PFSK-1 (cell line): ENCODE results near the gene PTPRN2.

Experiments used
- FOXP2 ChIP-seq: optimal IDR thresholded peaks from 2 replicates; pipeline ENCODE3; 2011; ENCODE audit warnings: borderline replicate concordance, control low read depth, inconsistent platforms; ENCODE audit not compliant: insufficient read depth; ENCODE audit errors: extremely low read length, extremely low read depth
- POLR2AphosphoS5 ChIP-seq: IDR thresholded peaks from 2 replicates; pipeline ENCODE4 v1.6.1; 2012; ENCODE audit warnings: low read depth, mild to moderate bottlenecking, control low read depth, low read length, moderate library complexity
- REST ChIP-seq, 2 experiments: IDR thresholded peaks; 2 replicates each; pipeline versions ENCODE4 v1.6.1 to v1.8.0; 2011 to 2012; ENCODE audit warnings: low read depth in 2 of 2, low read length in 2 of 2, control low read depth in 1 of 2, inconsistent platforms in 1 of 2, mild to moderate bottlenecking in 1 of 2, moderate library complexity in 1 of 2; ENCODE audit not compliant: insufficient read depth in 1 of 2
- SIN3A ChIP-seq: IDR thresholded peaks from 2 replicates; pipeline ENCODE4 v1.6.1; 2012; ENCODE audit warnings: mild to moderate bottlenecking, low read length, moderate library complexity, borderline replicate concordance; ENCODE audit not compliant: insufficient read depth
- TAF1 ChIP-seq: IDR thresholded peaks from 2 replicates; pipeline ENCODE4 v1.6.1; 2012; ENCODE audit warnings: low read length, control low read depth, borderline replicate concordance; ENCODE audit not compliant: insufficient read depth

PTPRN2 gene

GRCh38 chr7:158602905-158603772 is 15.5 kb upstream of the PTPRN2 start:
- TF ChIP-seq TAF1 = no peak
- TF ChIP-seq POLR2AphosphoS5 = no peak
- no peak for TF ChIP-seq REST (IDR thresholded peaks at IDR 0.05; ENCODE audit: insufficient read depth in 1 of 2, low read depth in 2 of 2, low read length in 2 of 2)
- no peak for TF ChIP-seq SIN3A
- no peak for TF ChIP-seq FOXP2

DNA sequence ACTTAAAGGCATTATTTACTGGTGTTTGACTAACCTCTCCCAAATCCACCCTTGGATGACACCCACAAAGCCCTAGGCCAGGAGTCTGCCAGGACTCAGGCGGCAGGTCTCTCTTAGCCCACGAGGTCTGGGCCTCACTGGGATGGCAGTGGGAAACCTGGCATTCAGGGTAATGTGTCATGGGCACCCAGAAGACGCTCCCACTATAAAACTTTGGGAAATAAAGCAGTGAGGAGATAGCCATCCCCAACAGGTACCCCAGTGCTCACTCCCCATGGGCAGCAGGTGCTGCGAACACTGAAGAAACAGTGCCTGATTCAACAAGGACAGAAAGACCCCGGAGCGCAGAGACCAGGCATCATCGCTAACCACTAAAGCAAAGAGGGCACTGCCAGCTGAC is 14.4 kb upstream of the PTPRN2 start:
- no peak for TF ChIP-seq FOXP2
- no peak for TF ChIP-seq REST (IDR thresholded peaks at IDR 0.05; ENCODE audit: insufficient read depth in 1 of 2, low read depth in 2 of 2, low read length in 2 of 2)
- no peak for TF ChIP-seq TAF1
- no peak for TF ChIP-seq POLR2AphosphoS5
- TF ChIP-seq SIN3A = no peak

GRCh38 chr7:158601090-158601489 is 13.5 kb upstream of the PTPRN2 start:
- TF ChIP-seq REST (IDR thresholded peaks at IDR 0.05; ENCODE audit: insufficient read depth in 1 of 2, low read depth in 2 of 2, low read length in 2 of 2) (no peak), SIN3A (no peak), POLR2AphosphoS5 (no peak)

GRCh38 chr7:158596745-158597144 is 9.1 kb upstream of the PTPRN2 start:
- TF ChIP-seq SIN3A (no peak), REST (IDR thresholded peaks at IDR 0.05; ENCODE audit: insufficient read depth in 1 of 2, low read depth in 2 of 2, low read length in 2 of 2) (no peak), TAF1 (no peak), FOXP2 (no peak), POLR2AphosphoS5 (no peak)

- TF ChIP-seq REST (IDR thresholded peaks at IDR 0.05; ENCODE audit: insufficient read depth in 1 of 2, low read depth in 2 of 2, low read length in 2 of 2) (no peak), SIN3A (no peak), TAF1 (no peak)
Observed at GRCh38 chr7:158596309-158596708, 8.7 kb upstream of the PTPRN2 start.
